ENCODE measurements around the gene ZHX3. TPM values are rescaled to one million over a fixed set of nuclear protein-coding genes. Genes with fewer than 3 reads are reported as not detected.
A peak's percentile ranks its signal among the peaks of the same experiment; 100 is the strongest.

ZHX3 gene
- total RNA-seq, 1 experiment from 2014 or later = 22.7 TPM

- no peak for DNase-seq
- Mint-ChIP-seq H3K4me3 (ENCODE audit: low read depth, unreplicated experiment) (no peak overlapping the region), H3K9me3 (ENCODE audit: low read depth, unreplicated experiment) (no peaks in the 10 kb centered on the region), H3K27me3 (ENCODE audit: unreplicated experiment) (no peaks in the 10 kb centered on the region), H3K36me3 (ENCODE audit: insufficient read depth, unreplicated experiment) (peaks cover 25% of the 10 kb centered on the region), H3K27ac (ENCODE audit: unreplicated experiment) (no peak overlapping the region), H3K4me1 (ENCODE audit: low read depth, unreplicated experiment) (no peaks in the 10 kb centered on the region)
- CTCF ChIA-PET = interaction anchor here (0.9 kb wide), 1 partner anchor 203 kb away, joined by 4 read pairs; no protein-coding TSS in a partner anchor
- no peak for TF ChIP-seq CTCF (IDR thresholded peaks at IDR 0.05; ENCODE audit: unreplicated experiment)
- TSS peak; percentile 47 for BruUV-seq (replicated peaks)
- intact Hi-C loops (cut with micrococcal nuclease; ENCODE audit: unreplicated experiment) = no loop called here
These were observed 151.1 kb downstream of the ZHX3 start for GRCh38 chr20:41166201-41167117.

- Mint-ChIP-seq H3K4me3 (ENCODE audit: low read depth, unreplicated experiment) (no peak overlapping the region), H3K4me1 (ENCODE audit: low read depth, unreplicated experiment) (no peaks in the 10 kb centered on the region), H3K36me3 (ENCODE audit: insufficient read depth, unreplicated experiment) (peaks cover 26% of the 10 kb centered on the region), H3K9me3 (ENCODE audit: low read depth, unreplicated experiment) (no peaks in the 10 kb centered on the region), H3K27ac (ENCODE audit: unreplicated experiment) (no peak overlapping the region), H3K27me3 (ENCODE audit: unreplicated experiment) (no peaks in the 10 kb centered on the region)
- CTCF ChIA-PET = interaction anchor here (0.5 to 0.9 kb wide), 2 partner anchors 202 to 233 kb away, joined by 4 read pairs; no protein-coding TSS in a partner anchor
- intact Hi-C loops (cut with micrococcal nuclease; ENCODE audit: unreplicated experiment) = no loop called here
- no peak for TF ChIP-seq CTCF (IDR thresholded peaks at IDR 0.05; ENCODE audit: unreplicated experiment)
- no peak for DNase-seq
- BruUV-seq (replicated peaks) = no TSS peak
These were observed 152.3 kb downstream of the ZHX3 start for GRCh38 chr20:41165001-41165882.

GRCh38 chr20:41163821-41164220 is 153.7 kb downstream of the ZHX3 start:
- H3K9me3 Mint-ChIP-seq (ENCODE audit: low read depth, unreplicated experiment) = no peaks in the 10 kb centered on the region
- intact Hi-C loops (cut with micrococcal nuclease; ENCODE audit: unreplicated experiment) = no loop called here
- no peak overlapping the region for H3K27ac Mint-ChIP-seq (ENCODE audit: unreplicated experiment)
- H3K27me3 Mint-ChIP-seq (ENCODE audit: unreplicated experiment) = no peaks in the 10 kb centered on the region
- TF ChIP-seq CTCF (IDR thresholded peaks at IDR 0.05; ENCODE audit: unreplicated experiment) = no peak
- DNase-seq = no peak
- H3K4me3 Mint-ChIP-seq (ENCODE audit: low read depth, unreplicated experiment) = no peak overlapping the region
- H3K4me1 Mint-ChIP-seq (ENCODE audit: low read depth, unreplicated experiment) = no peaks in the 10 kb centered on the region
- peaks cover 15% of the 10 kb centered on the region for H3K36me3 Mint-ChIP-seq (ENCODE audit: insufficient read depth, unreplicated experiment)
- CTCF ChIA-PET = no interaction called here
- no TSS peak for BruUV-seq (replicated peaks)

GRCh38 chr20:41162396-41162795 is 155.1 kb downstream of the ZHX3 start:
- no TSS peak for BruUV-seq (replicated peaks)
- intact Hi-C loops (cut with micrococcal nuclease; ENCODE audit: unreplicated experiment) = no loop called here
- Mint-ChIP-seq H3K4me3 (ENCODE audit: low read depth, unreplicated experiment) (no peak overlapping the region), H3K36me3 (ENCODE audit: insufficient read depth, unreplicated experiment) (peaks cover 14% of the 10 kb centered on the region), H3K27me3 (ENCODE audit: unreplicated experiment) (no peaks in the 10 kb centered on the region), H3K4me1 (ENCODE audit: low read depth, unreplicated experiment) (peaks cover 2% of the 10 kb centered on the region), H3K27ac (ENCODE audit: unreplicated experiment) (no peak overlapping the region), H3K9me3 (ENCODE audit: low read depth, unreplicated experiment) (no peaks in the 10 kb centered on the region)
- no peak for DNase-seq
- no peak for TF ChIP-seq CTCF (IDR thresholded peaks at IDR 0.05; ENCODE audit: unreplicated experiment)
- CTCF ChIA-PET = no interaction called here
